ENCODE measurements around the gene ADGRL1.
A peak's percentile ranks its signal among the peaks of the same experiment; 100 is the strongest.
"Not testable (repeated sequence)": the region's sequence is repeated elsewhere in the genome, so short reads cannot be mapped to it uniquely, and the experiment has no call there.

Gene ADGRL1

DNA sequence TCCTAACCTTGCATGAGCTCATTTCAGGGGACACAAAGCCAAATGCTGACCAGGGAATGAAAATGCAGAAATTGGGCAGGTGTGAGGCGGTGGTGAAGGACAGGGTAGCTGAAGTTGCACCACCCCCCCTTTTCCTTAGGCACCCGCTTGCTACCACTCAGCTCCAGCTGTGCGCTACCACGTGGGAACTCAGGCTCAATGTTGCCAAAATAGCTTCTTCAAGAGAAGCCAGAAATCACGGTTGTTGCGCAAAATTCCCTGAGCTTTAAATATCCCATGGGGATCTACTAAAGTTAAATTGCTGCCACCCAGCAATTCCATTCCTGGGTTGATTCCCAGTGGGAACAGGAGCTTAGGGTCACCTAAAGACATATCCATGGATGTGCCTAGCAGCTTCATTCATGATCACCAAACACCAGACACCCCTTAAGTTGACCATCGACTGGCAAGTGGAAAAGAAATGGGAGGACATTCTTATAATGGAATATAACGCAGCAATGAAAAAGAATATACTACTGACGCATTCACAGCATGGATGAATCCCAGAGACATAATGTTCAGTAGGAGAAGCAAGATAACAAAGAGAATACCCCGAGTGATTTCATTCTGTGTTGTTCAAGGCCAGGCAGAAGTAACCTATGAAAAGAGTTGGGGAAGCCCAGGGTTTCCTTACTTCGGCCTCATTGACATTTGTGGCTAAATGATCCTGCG is 12.8 kb upstream of the ADGRL1 start:
- DNase-seq (ENCODE audit: low read depth), result no peak

DNA sequence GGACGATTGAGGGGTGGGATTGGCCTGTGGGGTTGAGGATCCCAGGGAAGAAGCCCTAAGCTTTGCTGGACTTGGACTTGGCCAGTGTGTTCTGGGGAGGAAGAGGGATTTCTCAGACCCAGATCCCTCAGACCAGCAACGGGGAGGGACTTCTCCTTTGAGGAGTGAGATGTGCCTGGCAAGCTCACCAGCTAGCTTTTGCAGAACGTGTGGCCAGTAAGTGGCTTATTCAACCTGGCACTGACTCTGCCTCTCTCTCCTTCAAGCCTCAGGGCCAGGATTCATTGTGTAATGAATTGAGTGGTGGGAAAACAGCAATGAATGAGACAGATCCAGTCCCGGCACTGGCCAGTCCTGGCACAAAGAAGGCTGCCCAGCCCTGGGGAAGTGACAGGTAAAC is 11.9 kb upstream of the ADGRL1 start:
- DNase-seq (ENCODE audit: low read depth), result not testable (repeated sequence)

DNA sequence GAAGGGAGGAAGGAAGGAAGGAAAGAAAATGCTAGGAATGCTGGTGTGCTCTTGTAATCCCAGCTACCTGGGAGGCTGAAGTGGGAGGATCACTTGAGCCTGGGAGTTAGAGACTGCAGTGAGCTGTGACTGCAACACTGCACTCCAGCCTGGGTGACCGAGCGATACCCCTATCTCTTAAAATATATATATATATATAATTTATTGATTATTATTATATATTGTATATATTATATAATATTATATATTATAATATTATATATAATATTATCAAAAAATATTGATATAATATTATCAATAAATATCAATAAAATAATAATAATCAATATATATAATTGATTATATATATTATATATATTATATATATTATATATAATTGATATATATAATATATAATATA is 8.6 kb upstream of the ADGRL1 start:
- DNase-seq (ENCODE audit: low read depth), result no peak

DNA sequence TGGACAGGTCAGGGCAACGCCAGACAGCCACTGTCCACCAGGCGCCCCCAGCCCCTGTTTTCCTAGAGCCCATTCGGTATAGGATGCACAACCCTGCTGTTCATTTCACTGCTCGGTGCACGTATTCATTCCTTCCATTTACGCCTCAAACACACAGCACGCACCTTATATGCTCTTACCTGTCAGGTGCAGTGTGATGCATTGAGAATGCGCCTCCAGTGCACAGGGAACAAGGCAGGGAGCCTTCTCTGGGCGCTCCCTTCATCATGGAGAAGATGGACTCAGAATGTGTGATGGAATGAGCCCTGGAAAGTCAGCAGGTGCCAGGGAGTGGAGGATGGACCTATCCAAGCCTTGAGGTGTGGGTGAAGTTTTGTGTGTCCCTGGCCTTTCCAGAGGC is 4.2 kb upstream of the ADGRL1 start:
- DNase-seq (ENCODE audit: low read depth), result not testable (repeated sequence)

DNA sequence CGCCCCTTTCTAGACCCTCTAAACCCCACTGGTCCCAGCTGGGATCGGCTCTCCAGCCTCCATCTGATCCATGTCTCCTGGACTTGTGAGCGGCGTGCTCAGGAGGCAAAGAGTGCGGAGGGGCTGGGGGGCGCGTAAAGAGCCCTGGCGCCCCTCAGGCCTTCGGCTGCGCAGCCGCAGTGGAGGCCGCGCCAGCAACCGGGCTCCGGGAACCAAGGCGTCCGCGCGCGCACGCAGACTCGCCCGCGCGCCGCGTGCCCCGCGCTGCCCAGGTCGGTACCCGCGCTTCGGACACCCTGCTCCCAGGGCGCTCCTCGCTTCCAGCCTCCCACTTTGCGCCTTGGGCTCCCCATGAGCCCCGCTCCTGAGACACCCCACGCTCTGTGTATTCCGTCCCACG is 3.4 kb upstream of the ADGRL1 start:
- DNase-seq (ENCODE audit: low read depth), result not testable (repeated sequence)

DNA sequence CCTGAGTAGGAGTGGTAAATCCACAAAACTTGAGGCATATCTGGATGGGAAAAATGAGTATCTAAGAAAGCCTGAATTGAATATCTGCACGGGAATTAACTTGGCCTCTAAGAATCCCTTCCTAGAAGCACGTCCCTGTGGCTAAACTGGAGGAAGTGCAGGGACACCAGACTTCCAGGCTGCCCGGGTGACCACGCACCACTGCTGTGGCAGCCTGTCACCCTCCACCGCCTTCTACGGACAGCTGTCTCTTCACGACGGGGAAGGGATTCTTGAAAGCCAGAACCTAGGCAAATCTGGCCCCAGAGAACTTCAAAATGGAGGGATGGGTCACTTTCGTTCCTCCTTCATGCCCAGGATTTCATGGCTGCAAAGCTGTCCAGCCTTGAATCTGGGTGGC is 2.5 kb upstream of the ADGRL1 start:
- DNase-seq (ENCODE audit: low read depth), result not testable (repeated sequence)

DNA sequence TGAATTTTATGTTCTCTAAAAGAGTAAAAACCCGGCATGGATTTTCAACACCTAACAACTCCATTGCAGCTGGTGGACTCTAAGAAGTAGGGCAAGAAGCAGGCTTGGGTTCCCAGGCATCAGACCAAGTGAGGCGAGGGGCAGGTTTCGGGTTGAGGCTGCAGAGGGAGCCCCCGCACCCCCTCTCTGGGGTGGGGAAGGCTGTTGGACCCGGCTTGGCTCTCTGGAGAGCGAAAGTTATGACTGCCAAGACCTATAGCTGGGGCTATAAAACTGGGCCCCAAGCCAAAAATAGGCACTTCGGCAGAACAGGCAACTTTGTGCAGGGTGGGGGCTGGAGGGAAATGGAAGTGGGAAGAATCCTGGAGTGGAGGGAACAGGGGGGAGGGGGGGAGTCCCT is 1.8 kb upstream of the ADGRL1 start:
- DNase-seq (ENCODE audit: low read depth), result not testable (repeated sequence)

DNA sequence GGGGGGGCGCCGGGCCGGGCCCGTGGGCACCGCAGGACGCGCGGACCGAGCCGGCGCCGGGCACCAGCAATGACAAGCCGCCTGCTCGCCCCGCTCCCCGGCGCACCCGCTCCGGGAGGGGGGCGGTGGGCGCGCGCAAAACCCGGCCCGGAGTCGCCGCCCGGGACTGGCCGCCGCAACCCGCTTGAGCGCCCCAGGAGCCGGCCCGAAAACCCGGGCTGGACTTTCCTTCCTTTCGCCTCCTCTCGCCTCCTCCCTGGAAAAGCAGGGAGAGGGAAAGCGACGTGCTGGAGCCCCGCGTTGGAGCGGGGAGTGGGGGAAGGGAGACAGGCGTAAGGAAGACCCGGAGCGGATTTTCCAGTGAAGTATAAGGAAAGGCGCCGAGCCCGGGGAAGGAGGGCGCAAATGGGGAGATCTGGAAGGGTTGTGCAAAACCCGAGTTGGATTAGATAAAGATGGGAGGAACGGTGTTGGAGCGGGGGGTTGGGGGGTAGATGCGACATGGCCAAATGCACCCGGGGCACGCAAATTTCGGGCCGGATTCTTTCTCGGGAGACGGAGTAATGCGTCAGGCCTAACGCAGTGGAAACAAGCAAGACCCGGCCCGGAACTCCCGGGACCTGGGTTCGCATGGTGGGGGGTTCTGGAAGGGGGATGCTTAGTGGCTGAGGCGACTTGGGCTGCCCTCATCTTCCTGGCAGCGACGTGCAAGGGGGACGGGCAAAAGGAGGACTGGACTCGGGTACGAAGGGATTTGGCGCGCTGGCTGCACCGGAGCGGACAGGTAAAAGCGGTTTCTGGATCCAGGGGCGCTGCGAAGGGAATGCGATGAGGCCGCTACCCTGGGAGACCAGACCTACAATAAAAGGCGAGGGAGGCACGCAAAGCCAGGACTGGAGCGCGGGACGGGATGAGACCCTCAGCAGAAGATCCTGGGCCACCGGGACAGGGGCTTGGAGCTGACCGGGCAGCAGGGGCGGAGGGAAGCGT is 1.1 kb upstream of the ADGRL1 start:
- DNase-seq (ENCODE audit: low read depth), result peak; percentile 80

DNA sequence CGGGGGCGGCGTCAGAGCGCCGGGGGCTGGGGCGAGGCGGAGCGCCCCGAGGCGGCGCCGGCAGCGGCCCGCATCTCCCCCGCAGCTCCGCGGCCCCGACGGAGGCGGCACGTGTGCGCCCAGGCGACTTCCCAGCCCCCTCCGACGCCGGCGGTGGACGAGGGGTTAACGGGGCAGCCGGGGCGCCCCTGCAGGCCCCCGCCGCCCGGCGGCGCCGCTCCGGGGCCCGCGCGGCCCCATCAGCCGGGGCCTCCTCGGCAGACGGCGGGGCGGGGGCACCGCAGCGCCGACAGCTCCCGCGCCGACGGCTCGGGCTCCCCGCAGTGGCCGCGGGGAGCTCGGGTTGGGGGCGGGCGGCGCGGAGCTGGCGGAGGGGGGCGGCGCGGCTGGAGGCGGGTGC is 339 bp upstream of the ADGRL1 start:
- not testable (repeated sequence) for DNase-seq (ENCODE audit: low read depth)

DNA sequence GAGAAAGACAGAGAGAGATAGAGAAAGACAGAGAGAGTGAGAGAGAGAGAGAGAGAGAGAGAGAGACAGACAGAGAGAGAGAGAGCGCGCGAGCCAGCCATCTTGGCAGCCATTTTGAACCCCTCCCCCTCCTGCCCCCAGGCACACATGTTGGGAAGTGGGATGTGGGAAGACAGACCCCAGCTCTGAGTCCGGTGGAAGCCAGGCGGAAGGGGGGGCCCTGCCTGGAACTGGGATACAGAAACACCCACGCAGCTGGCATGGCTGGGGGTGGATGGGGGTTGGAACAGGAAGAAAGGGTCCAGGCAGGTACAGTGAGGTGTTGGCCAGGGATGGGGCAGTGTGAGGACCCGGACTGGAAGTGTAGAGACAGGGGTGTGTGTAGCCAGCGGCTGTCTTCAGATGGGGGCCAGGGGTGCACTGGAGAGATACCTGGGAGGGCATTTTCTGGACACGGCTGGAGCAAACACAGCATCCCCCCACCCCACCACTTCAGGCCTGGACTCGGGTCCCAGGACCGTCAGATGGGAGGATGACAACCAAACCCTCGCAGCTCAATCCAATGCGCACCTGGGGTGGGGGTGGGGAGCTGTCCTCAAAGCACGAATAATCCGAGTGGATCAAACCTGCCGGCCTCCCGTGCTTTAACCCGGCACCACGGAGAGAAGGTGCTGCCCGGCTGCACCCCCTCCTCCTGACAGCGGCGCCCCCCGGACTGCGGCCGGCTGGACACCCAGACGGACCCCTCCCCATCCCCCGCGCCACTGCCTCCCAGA is 1.1 kb downstream of the ADGRL1 start:
- DNase-seq (ENCODE audit: low read depth), result not testable (repeated sequence)

DNA sequence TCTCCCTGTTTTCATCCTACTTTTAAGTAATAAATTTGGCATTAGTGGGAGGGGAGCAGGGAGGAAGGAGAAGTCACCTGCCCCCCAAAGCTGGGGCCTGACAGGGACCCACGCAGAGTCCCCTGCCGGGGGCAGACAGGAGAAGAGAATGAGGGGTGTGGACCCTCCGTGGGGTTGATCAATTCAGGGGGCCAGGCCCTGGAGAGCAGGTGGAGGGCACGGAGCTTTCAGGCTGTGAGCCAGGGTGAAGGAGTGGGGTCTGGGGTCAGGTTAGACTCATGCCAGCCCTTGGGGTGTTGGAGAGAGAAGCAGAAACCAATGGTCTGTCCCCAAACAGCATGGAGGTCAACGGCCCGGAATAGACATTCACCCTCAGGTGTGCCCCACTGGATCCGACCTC is 1.8 kb downstream of the ADGRL1 start:
- not testable (repeated sequence) for DNase-seq (ENCODE audit: low read depth)

DNA sequence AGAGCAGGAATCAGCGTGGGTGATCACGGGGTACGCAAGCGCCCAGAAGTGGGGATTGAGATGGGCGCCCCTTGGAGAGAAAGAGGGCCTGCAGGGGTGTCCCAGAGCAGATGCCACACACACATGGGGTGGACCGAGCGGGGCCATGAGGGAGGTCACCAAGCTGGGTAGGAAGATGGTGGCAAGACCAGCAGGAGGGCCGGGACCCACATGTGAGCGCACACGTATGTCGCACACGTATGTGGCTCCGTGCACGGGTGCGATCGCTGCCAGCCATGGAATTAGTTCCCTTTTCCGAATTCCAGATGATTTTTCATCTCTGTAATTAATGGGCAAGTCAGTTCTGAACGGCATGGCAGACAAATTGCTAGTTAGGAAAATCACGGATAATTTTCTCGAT is 2.2 kb downstream of the ADGRL1 start:
- DNase-seq (ENCODE audit: low read depth), result not testable (repeated sequence)

DNA sequence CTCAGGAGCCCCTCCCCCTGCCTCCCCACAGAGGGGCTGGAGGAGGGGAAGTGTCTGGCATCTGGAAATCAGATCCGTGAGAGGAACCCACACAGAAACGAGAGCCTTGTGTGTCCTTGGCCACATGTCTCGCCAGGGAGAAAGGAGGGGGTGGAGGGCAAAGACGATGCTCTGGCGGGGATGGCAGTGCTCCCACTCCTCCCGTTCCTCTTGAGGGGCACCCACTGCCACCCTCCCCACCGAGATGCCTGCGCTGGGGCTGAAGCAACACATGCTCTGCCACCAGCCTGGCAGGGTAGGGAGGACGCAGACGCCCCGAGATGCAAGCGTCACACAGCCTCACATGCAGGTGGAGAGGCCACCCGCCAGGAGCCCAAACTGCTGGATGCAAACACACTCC is 2.8 kb downstream of the ADGRL1 start:
- DNase-seq (ENCODE audit: low read depth), result no peak

DNA sequence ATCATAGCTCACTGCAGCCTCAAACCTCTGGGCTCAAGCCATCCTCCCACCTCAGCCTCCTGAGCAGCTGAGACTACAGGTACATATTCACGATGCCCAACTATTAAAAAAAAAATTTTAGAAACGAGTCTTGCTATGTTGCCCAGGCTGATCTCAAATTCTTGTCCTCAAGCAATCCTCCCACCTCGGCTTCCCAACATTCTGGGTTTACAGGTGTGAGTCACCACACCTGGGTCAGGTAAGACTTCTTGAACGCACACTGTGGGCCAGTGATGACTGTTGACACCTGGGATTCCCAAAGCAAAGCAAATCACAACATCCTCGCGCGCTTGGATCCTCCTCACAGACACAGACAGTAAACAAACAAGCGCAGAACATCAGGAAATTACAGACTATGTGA is 4.5 kb downstream of the ADGRL1 start:
- DNase-seq (ENCODE audit: low read depth), result not testable (repeated sequence)

DNA sequence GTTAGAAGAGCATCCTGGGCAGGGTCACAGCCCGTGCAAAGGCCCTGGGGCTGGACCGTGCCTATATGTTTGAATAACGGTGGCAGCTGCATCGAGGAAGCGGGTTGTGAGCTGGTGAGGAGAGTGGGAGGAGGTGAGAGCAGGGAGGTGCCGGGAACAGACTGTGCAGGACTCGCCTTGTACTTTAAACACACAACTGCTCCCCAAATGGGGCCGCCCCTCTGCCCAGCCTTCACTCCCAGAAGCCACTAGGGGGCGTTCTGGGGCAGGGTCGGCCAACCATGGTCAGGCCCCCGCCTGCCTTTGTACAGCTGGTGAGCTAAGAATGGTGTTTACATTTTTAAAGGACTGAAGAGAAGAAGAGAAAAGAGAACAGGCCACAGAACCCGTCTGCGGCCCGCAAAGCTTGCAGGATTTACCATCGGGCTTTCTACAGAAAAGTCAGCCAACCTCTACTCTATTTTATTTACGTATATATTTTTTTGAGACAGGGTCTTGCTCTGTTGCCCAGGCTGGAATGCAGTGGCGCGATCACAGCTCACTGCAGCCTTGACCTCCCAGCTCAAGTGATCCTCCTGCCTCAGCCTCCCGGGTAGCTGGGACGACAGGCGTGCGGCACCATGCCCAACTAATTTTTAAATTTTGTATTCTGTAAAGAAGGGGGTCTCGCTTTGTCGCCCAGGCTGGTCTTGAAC is 5.7 kb downstream of the ADGRL1 start:
- peak; percentile 36 for DNase-seq (ENCODE audit: low read depth)

DNA sequence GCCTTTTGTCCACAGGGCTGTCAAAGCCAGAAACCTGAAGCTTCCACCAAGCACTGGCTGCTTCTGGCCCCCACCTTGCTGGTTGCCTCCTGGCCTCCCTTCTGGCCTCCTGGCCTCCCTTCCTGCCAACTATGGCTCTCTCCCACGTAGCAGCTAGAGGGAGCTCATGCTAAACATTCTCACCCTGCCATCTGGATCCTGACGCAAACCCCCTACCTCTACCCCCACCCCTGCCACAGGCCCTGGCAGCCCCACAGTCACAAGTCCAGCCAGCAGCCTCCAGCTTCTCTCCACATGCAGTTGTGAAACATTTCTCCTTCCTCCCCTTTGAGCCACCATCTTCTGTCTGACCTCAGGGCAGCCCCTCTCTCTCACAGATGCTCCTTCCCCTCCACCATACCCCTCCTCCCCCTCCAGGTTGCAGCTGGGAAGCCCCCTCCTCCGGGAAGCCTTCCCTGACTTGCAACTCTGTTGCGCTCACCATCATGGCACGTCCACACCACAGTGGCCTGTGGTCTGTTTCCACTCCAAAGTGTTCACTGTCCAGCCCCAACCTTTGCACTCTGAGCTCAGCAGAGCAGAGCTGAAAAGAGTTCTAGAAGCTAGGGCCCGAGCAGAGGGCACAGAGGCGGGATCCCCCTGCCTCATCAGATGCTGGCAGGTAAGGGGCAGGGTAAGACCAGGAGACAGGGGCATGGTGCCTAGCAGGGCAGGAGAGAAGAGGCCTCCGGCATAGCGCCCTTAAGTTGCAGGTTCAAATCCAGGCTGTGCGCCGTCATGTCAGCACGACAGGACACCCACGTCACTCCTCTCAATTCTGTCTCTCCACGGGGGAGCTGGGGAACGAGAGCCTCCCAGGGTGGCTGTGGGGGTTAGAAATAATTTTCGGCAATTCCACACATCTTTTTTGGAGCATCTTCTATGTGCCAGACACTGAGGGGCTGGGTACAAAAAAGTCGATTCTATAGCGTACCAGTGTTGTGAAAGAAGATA is 7.3 kb downstream of the ADGRL1 start:
- DNase-seq (ENCODE audit: low read depth), result no peak

DNA sequence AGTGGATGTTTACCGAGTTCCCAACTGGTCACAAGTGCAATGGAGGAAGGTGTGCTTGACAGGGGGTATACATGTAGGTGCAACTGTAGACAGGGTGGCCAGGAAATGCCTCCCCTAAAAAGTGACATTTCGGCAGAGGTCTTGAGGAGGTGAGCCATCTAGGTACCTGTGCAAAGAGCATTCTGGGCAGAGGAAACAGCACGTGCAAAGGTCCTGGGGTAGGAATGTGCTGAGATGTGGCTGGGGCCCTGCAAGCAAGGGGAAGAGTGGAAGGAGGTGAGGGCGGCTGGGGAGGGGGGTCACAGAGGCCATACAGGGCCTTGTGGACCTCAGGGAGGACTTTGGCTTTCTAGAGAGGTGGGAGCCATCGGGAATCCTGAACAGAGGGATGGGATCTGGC is 8.1 kb downstream of the ADGRL1 start:
- no peak for DNase-seq (ENCODE audit: low read depth)

DNA sequence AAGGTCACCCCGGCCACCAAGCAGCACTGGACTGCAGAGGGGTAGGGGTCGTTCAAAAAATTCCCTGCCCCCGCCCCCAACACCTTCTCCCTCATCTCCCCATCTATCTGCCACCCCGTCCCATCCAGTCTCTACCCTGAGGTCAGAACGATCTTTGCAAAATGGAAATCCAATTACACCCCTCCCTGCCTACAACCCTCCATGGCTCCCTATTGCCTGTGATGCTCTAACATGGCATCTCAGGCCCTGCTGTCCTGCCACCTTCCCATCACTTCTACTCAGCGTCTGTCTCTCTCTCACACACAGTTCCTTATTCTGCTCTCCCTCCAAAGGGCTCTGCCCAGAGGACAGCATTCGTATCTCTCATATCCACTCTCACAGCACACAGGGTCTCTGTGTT is 8.7 kb downstream of the ADGRL1 start:
- not testable (repeated sequence) for DNase-seq (ENCODE audit: low read depth)

DNA sequence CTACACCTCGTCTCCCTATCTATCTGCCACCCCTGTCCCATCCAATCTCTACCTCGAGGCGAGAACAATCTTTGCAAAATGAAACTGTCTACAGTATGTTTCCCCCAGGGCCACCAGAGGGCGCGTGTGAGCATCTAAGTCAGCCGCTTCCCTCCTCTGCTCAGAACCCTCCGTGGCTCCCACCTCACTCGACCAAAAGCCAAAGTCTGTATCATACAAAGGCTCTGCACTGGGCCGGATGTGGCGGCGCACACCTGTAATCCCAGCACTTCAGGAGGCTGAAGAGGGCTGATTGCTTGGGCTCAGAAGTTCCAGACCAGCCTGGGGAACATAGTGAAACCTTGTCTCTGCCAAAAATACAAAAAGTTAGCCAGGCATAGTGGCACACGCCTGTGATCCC is 9.9 kb downstream of the ADGRL1 start:
- DNase-seq (ENCODE audit: low read depth), result peak; percentile 61

DNA sequence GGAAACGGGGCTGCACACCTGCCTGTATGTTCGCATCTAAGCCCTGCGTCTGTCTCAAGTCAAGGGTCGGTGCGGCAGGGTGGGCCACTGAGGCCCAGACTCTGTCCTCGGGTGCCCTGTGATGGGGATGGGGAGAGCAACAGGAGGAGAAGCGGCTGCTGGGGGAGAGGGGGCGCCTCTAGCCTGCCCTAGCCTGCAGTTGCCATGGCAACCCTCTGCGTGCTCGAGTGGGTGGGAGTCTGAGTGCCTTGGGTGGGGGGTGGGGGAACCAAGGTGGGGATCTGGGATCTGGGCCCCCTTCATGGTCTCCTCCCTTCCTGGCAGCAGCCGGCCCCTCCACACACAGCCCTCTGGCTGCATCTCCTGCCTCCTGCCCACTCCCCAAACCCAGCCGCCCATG is 10.8 kb downstream of the ADGRL1 start:
- not testable (repeated sequence) for DNase-seq (ENCODE audit: low read depth)

All from activated T-cell treated with anti-CD3 and anti-CD28 coated beads for 24 hours (primary cell).